WTC11 (cell line): ENCODE measurements around the gene PLEKHN1. TPM values are rescaled to one million over a fixed set of nuclear protein-coding genes. Genes with fewer than 3 reads are reported as not detected.
A peak's percentile ranks its signal among the peaks of the same experiment; 100 is the strongest.

ENCODE experiments used
- ATAC-seq: fragments of 200-7000 bp; cut with Tn5 transposase; 2 replicates; pipeline ENCODE4 v1.10.0; 2021; ENCODE audit warnings: mild to moderate bottlenecking, moderate library complexity
- CTCF ChIA-PET: fragments of 300-600 bp; sonication (Branson Sonifier 250); formaldehyde crosslinking; loops from one replicate; lab custom pipeline; 2021; ENCODE audit warnings: antibody characterized with exemption; lab: Charles Lee
- POLR2A ChIA-PET: fragments of 350-600 bp; sonication (Branson Sonifier 250); formaldehyde crosslinking; loops from one replicate; lab custom pipeline; 2021; ENCODE audit warnings: antibody characterized with exemption; lab: Charles Lee
- DNase-seq: peaks from one replicate; pipeline ENCODE4 v3.0.0; 2021; ENCODE audit warnings: low spot score
- H3K27ac Mint-ChIP-seq: 2 replicates; pipeline ENCODE4 v1.8.0; 2021; ENCODE audit warnings: mixed read lengths
- H3K27me3 Mint-ChIP-seq: 2 replicates; pipeline ENCODE4 v1.8.0; 2021; ENCODE audit warnings: low read depth, mild to moderate bottlenecking, moderate library complexity, mixed read lengths
- H3K36me3 Mint-ChIP-seq: 2 replicates; pipeline ENCODE4 v1.8.0; 2021; ENCODE audit warnings: mixed read lengths
- H3K4me1 Mint-ChIP-seq: 2 replicates; pipeline ENCODE4 v1.8.0; 2022; ENCODE audit warnings: mixed read lengths
- H3K4me3 Mint-ChIP-seq: 2 replicates; pipeline ENCODE4 v1.8.0; 2021; ENCODE audit warnings: mild to moderate bottlenecking, moderate library complexity, mixed read lengths
- H3K9me3 Mint-ChIP-seq: 2 replicates; pipeline ENCODE4 v1.8.0; 2021; ENCODE audit warnings: mixed read lengths
- CREM ChIP-seq: sonication (generic); formaldehyde crosslinking; IDR thresholded peaks from 2 replicates; pipeline ENCODE4 v1.8.1; 2022; ENCODE audit warnings: mild to moderate bottlenecking, missing genetic modification reagents, moderate library complexity
- ELF4 ChIP-seq: sonication (generic); formaldehyde crosslinking; IDR thresholded peaks from 2 replicates; pipeline ENCODE4 v1.8.1; 2022; ENCODE audit warnings: low read depth, mild to moderate bottlenecking, moderate library complexity, missing genetic modification reagents
- FOXP1 ChIP-seq: sonication (generic); formaldehyde crosslinking; IDR thresholded peaks from 2 replicates; pipeline ENCODE4 v1.8.0; 2022; ENCODE audit warnings: missing genetic modification reagents, mild to moderate bottlenecking, moderate library complexity, borderline replicate concordance
- FOXP4 ChIP-seq: sonication (generic); formaldehyde crosslinking; IDR thresholded peaks from 2 replicates; pipeline ENCODE4 v1.8.0; 2022; ENCODE audit warnings: mild to moderate bottlenecking, missing genetic modification reagents
- HMGA2 ChIP-seq: fragments of 250-450 bp; sonication (Bioruptor Pico); IDR thresholded peaks from 2 replicates; pipeline ENCODE4 v1.4.0; 2021; ENCODE audit warnings: mild to moderate bottlenecking, moderate library complexity
- MXD4 ChIP-seq: fragments of 250-450 bp; sonication (Bioruptor Pico); IDR thresholded peaks from 2 replicates; pipeline ENCODE4 v1.8.0; 2021; ENCODE audit warnings: mild to moderate bottlenecking, moderate library complexity, borderline replicate concordance
- NFATC4 ChIP-seq: fragments of 250-450 bp; sonication (Bioruptor Pico); IDR thresholded peaks from 2 replicates; pipeline ENCODE4 v1.9.0; 2021; ENCODE audit warnings: mild to moderate bottlenecking
- NR1H2 ChIP-seq: sonication (generic); formaldehyde crosslinking; IDR thresholded peaks from 2 replicates; pipeline ENCODE4 v1.9.0; 2021; ENCODE audit warnings: mild to moderate bottlenecking, moderate library complexity, missing genetic modification reagents
- RELA ChIP-seq: sonication (generic); formaldehyde crosslinking; IDR thresholded peaks from 2 replicates; pipeline ENCODE4 v1.8.1; 2022; ENCODE audit warnings: missing genetic modification reagents, mild to moderate bottlenecking, borderline replicate concordance
- SMAD4 ChIP-seq: sonication (generic); formaldehyde crosslinking; IDR thresholded peaks from 2 replicates; pipeline ENCODE4 v1.8.0; 2022; ENCODE audit warnings: mild to moderate bottlenecking, missing genetic modification reagents
- ZBTB21 ChIP-seq: sonication (generic); formaldehyde crosslinking; IDR thresholded peaks from 2 replicates; pipeline ENCODE4 v1.8.1; 2023; ENCODE audit warnings: mild to moderate bottlenecking, missing genetic modification reagents, borderline replicate concordance
- ZNF263 ChIP-seq: sonication (generic); formaldehyde crosslinking; IDR thresholded peaks from 2 replicates; pipeline ENCODE4 v1.8.1; 2022; ENCODE audit warnings: low read depth, mild to moderate bottlenecking, moderate library complexity, missing genetic modification reagents
- ZNF416 ChIP-seq: fragments of 250-450 bp; sonication (Bioruptor Pico); IDR thresholded peaks from 2 replicates; pipeline ENCODE4 v1.9.0; 2021; ENCODE audit warnings: mild to moderate bottlenecking, inconsistent platforms
- ZNF532 ChIP-seq: fragments of 250-450 bp; sonication (Bioruptor Pico); IDR thresholded peaks from 2 replicates; pipeline ENCODE4 v1.9.0; 2021; ENCODE audit warnings: mild to moderate bottlenecking, borderline replicate concordance
- total RNA-seq: library from RNA; stranded (reverse); gene quantifications from 3 replicates; pipeline ENCODE4 v1.2.3, GENCODE V29; 2021
- TF ChIP-seq, protein P1 (sequence below): fragments of 250-450 bp; sonication (Bioruptor Pico); IDR thresholded peaks from 2 replicates; pipeline ENCODE4 v1.9.0; 2021; ENCODE audit warnings: moderate library complexity, mild to moderate bottlenecking, inconsistent platforms, borderline replicate concordance
- TF ChIP-seq, protein P2 (sequence below): sonication (generic); formaldehyde crosslinking; IDR thresholded peaks from 2 replicates; pipeline ENCODE4 v1.8.1; 2022; ENCODE audit warnings: missing genetic modification reagents, borderline replicate concordance
- TF ChIP-seq, protein P3 (sequence below): sonication (generic); formaldehyde crosslinking; IDR thresholded peaks from 2 replicates; pipeline ENCODE4 v1.8.1; 2022; ENCODE audit warnings: mild to moderate bottlenecking, missing genetic modification reagents, moderate library complexity, borderline replicate concordance
- TF ChIP-seq, protein P4 (sequence below): sonication (generic); formaldehyde crosslinking; IDR thresholded peaks from 2 replicates; pipeline ENCODE4 v1.8.0; 2022; ENCODE audit warnings: mild to moderate bottlenecking, missing genetic modification reagents
- TF ChIP-seq, protein P5 (sequence below): sonication (generic); formaldehyde crosslinking; IDR thresholded peaks from 2 replicates; pipeline ENCODE4 v1.8.0; 2022; ENCODE audit warnings: mild to moderate bottlenecking, missing genetic modification reagents

PLEKHN1 gene
- total RNA-seq, 1 experiment from 2014 or later, result 3.4 TPM

GRCh38 chr1:919271-919872, 46.9 kb upstream of the PLEKHN1 start:
- no peaks in the 10 kb centered on the region for H3K36me3 Mint-ChIP-seq
- POLR2A ChIA-PET, result no interaction called here

DNA sequence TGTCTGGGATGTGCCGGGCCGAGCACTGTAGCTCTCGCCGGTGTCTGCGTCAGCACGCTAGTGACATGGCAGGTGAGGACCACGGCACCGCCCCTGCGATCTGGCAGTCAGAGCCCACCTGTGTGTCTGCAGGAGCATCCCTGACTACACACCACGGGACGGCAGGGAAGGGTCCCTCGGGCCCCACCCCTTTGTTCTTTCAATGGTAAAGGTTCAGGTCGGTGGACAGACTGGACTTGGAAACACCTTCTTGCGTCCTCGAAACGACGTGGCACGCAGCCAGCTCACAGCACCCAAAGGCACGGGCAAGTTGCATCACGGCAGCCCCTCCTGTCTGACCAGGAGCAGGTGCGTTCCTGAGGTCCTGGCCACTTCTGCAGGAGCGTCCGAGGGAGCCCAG, 46.3 kb upstream of the PLEKHN1 start:
- POLR2A ChIA-PET, result interaction anchor here (1.0 kb wide), 1 partner anchor 13 kb away, joined by 3 read pairs; no protein-coding TSS in a partner anchor
- no peak for DNase-seq
- Mint-ChIP-seq H3K27me3 (peaks cover 85% of the 10 kb centered on the region), H3K4me3 (no peak overlapping the region), H3K36me3 (no peaks in the 10 kb centered on the region), H3K9me3 (no peaks in the 10 kb centered on the region)
- TF ChIP-seq ZNF263 (CRISPR knock-in tag) (no peak), ELF4 (CRISPR knock-in tag) (no peak), ZNF532 (CRISPR knock-in tag) (no peak), FOXP4 (CRISPR knock-in tag) (no peak), HMGA2 (CRISPR knock-in tag) (no peak)
- TF ChIP-seq, protein P1, sequence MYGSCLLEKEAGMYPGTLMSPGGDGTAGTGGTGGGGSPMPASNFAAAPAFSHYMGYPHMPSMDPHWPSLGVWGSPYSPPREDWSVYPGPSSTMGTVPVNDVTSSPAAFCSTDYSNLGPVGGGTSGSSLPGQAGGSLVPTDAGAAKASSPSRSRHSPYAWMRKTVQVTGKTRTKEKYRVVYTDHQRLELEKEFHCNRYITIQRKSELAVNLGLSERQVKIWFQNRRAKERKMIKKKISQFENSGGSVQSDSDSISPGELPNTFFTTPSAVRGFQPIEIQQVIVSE, result no peak
- TF ChIP-seq, all 79 proteins: peak for 0
- CTCF ChIA-PET, result interaction anchor here (0.8 to 3.7 kb wide), 7 partner anchors 10 to 51 kb away, joined by 4 to 27 read pairs (median 4); no protein-coding TSS in a partner anchor
- peaks cover 16% of the 10 kb centered on the region for H3K4me1 Mint-ChIP-seq
- no peak overlapping the region for H3K27ac Mint-ChIP-seq
- ATAC-seq, result no peak

More at GRCh38 chr1:919271-919872, 46.9 kb upstream of the PLEKHN1 start:
- peaks cover 85% of the 10 kb centered on the region for H3K27me3 Mint-ChIP-seq
- no peak for ATAC-seq
- TF ChIP-seq MXD4, result no peak
- TF ChIP-seq, protein P2, sequence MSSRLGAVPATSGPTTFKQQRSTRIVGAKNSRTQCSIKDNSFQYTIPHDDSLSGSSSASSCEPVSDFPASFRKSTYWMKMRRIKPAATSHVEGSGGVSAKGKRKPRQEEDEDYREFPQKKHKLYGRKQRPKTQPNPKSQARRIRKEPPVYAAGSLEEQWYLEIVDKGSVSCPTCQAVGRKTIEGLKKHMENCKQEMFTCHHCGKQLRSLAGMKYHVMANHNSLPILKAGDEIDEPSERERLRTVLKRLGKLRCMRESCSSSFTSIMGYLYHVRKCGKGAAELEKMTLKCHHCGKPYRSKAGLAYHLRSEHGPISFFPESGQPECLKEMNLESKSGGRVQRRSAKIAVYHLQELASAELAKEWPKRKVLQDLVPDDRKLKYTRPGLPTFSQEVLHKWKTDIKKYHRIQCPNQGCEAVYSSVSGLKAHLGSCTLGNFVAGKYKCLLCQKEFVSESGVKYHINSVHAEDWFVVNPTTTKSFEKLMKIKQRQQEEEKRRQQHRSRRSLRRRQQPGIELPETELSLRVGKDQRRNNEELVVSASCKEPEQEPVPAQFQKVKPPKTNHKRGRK (CRISPR knock-in tag), result no peak
- TF ChIP-seq FOXP1 (CRISPR knock-in tag), result no peak
- TF ChIP-seq CREM, result no peak
- no peak for TF ChIP-seq ZBTB21 (CRISPR knock-in tag)
- no peak for TF ChIP-seq ZNF416
- CTCF ChIA-PET, result interaction anchor here (1.0 to 3.7 kb wide), 3 partner anchors 11 to 18 kb away, joined by 3 to 27 read pairs (median 7); no protein-coding TSS in a partner anchor
- H3K27ac Mint-ChIP-seq, result no peak overlapping the region
- no peak for DNase-seq
- H3K4me1 Mint-ChIP-seq, result peaks cover 16% of the 10 kb centered on the region
- no peak overlapping the region for H3K4me3 Mint-ChIP-seq
- no peaks in the 10 kb centered on the region for H3K9me3 Mint-ChIP-seq

GRCh38 chr1:920521-920920, 45.8 kb upstream of the PLEKHN1 start:
- ChIA-PET POLR2A (interaction anchor here (1.0 kb wide), 1 partner anchor 13 kb away, joined by 3 read pairs; no protein-coding TSS in a partner anchor), CTCF (interaction anchor here (0.7 to 3.7 kb wide), 9 partner anchors 10 to 51 kb away, joined by 3 to 27 read pairs (median 4); no protein-coding TSS in a partner anchor)
- TF ChIP-seq, protein P3, sequence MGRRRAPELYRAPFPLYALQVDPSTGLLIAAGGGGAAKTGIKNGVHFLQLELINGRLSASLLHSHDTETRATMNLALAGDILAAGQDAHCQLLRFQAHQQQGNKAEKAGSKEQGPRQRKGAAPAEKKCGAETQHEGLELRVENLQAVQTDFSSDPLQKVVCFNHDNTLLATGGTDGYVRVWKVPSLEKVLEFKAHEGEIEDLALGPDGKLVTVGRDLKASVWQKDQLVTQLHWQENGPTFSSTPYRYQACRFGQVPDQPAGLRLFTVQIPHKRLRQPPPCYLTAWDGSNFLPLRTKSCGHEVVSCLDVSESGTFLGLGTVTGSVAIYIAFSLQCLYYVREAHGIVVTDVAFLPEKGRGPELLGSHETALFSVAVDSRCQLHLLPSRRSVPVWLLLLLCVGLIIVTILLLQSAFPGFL (CRISPR knock-in tag), result no peak
- no peak for TF ChIP-seq NFATC4 (CRISPR knock-in tag)
- TF ChIP-seq RELA (CRISPR knock-in tag), result no peak
- TF ChIP-seq, protein P4, sequence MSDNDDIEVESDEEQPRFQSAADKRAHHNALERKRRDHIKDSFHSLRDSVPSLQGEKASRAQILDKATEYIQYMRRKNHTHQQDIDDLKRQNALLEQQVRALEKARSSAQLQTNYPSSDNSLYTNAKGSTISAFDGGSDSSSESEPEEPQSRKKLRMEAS (CRISPR knock-in tag), result no peak
- TF ChIP-seq, protein P5, sequence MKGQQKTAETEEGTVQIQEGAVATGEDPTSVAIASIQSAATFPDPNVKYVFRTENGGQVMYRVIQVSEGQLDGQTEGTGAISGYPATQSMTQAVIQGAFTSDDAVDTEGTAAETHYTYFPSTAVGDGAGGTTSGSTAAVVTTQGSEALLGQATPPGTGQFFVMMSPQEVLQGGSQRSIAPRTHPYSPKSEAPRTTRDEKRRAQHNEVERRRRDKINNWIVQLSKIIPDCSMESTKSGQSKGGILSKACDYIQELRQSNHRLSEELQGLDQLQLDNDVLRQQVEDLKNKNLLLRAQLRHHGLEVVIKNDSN (CRISPR knock-in tag), result no peak
- TF ChIP-seq NR1H2 (CRISPR knock-in tag), result no peak
- TF ChIP-seq SMAD4 (CRISPR knock-in tag), result no peak

More at GRCh38 chr1:920521-920920, 45.8 kb upstream of the PLEKHN1 start:
- DNase-seq (no peak), ATAC-seq (no peak)
- no peak overlapping the region for H3K27ac Mint-ChIP-seq
- no peaks in the 10 kb centered on the region for H3K36me3 Mint-ChIP-seq
- peaks cover 16% of the 10 kb centered on the region for H3K4me1 Mint-ChIP-seq
- H3K9me3 Mint-ChIP-seq, result no peaks in the 10 kb centered on the region
- peak overlapping the region; percentile 29; the same call in 1 of the 2 replicates for H3K4me3 Mint-ChIP-seq
- peaks cover 85% of the 10 kb centered on the region for H3K27me3 Mint-ChIP-seq
